DLD1 (cell line): ENCODE measurements around the gene KIF9.
"Not testable (repeated sequence)": the region's sequence is repeated elsewhere in the genome, so short reads cannot be mapped to it uniquely, and the experiment has no call there.

Experiments used
- in situ Hi-C: cut with HindIII; loops from 2 replicates; pipeline ENCODE4 v1.10.0; 2017; ENCODE audit warnings: low sequenced_read_pairs

Gene KIF9

GRCh38 chr3:47282424-47283192 lies at the start of gene KIF9, which contains the start of gene KLHL18:
TSS of gene KIF9 (minus strand) at chr3:47282799. CDS start at chr3:47277374, 5,425 bp downstream.
TSS of gene KLHL18 (plus strand) at chr3:47282944. CDS start at chr3:47282966, 22 bp downstream.
- in situ Hi-C loops, result no loop called here

- in situ Hi-C loops, result no loop called here
Measured at GRCh38 chr3:47324278-47324865, 41.8 kb upstream of the KIF9 start.

GRCh38 chr3:47323431-47324277 lies 41.1 kb upstream of the KIF9 start:
- in situ Hi-C loops, result no loop called here

GRCh38 chr3:47319956-47320355 lies 37.4 kb upstream of the KIF9 start:
- in situ Hi-C loops, result no loop called here

- in situ Hi-C loops, result no loop called here
Measured at GRCh38 chr3:47318916-47319315, 36.3 kb upstream of the KIF9 start.

GRCh38 chr3:47316151-47316550 lies 33.6 kb upstream of the KIF9 start:
- in situ Hi-C loops, result not testable (repeated sequence)

GRCh38 chr3:47315069-47315647 lies 32.6 kb upstream of the KIF9 start:
- in situ Hi-C loops, result no loop called here

- in situ Hi-C loops, result no loop called here
Measured at GRCh38 chr3:47314056-47314764, 31.6 kb upstream of the KIF9 start.

GRCh38 chr3:47313341-47314055 lies 30.9 kb upstream of the KIF9 start:
- in situ Hi-C loops, result no loop called here

GRCh38 chr3:47310391-47310790 lies 27.8 kb upstream of the KIF9 start:
- in situ Hi-C loops, result no loop called here

- in situ Hi-C loops, result not testable (repeated sequence)
Measured at GRCh38 chr3:47309231-47309630, 26.6 kb upstream of the KIF9 start.

- in situ Hi-C loops, result no loop called here
Measured at GRCh38 chr3:47306022-47306421, 23.4 kb upstream of the KIF9 start.

GRCh38 chr3:47301456-47301855 lies 18.9 kb upstream of the KIF9 start:
- in situ Hi-C loops, result no loop called here

- in situ Hi-C loops, result no loop called here
Measured at GRCh38 chr3:47299381-47300318, 17.1 kb upstream of the KIF9 start.

- in situ Hi-C loops, result no loop called here
Measured at GRCh38 chr3:47298439-47298838, 15.8 kb upstream of the KIF9 start.

GRCh38 chr3:47296562-47297302 lies 14.1 kb upstream of the KIF9 start:
- in situ Hi-C loops, result no loop called here

- in situ Hi-C loops, result no loop called here
Measured at GRCh38 chr3:47295976-47296375, 13.4 kb upstream of the KIF9 start.

GRCh38 chr3:47295322-47295721 lies 12.7 kb upstream of the KIF9 start:
- in situ Hi-C loops, result no loop called here
